Heart right ventricle (tissue), 16 donors: ENCODE measurements around the gene CPVL. TPM values are rescaled to one million over a fixed set of nuclear protein-coding genes. Genes with fewer than 3 reads are reported as not detected.

Source experiments
- ATAC-seq, 8 donors: fragments of 200-7000 bp; cut with Tn5 transposase; one replicate each; pipeline ENCODE4 v1.9.1; 2020; ENCODE audit warnings: mild to moderate bottlenecking in 8 of 8, moderate library complexity in 8 of 8, moderate number of reproducible peaks in 1 of 8
- DNase-seq, 2 donors: peaks; one replicate each; pipeline ENCODE4 v3.0.0-alpha.2; 2020
- H3K27ac ChIP-seq, 10 donors: fragments of 200-600 bp; sonication (generic) in 2 of 10; one replicate each; pipeline versions ENCODE4 v1.5.0 to v1.8.0; 2020 to 2022; ENCODE audit warnings: mild to moderate bottlenecking in 3 of 10
- H3K27me3 ChIP-seq, 7 donors: fragments of 200-600 bp; one replicate each; pipeline ENCODE4 v1.8.0; 2021 to 2022; ENCODE audit warnings: mild to moderate bottlenecking in 2 of 7
- H3K36me3 ChIP-seq, 9 donors: fragments of 200-600 bp; sonication (generic) in 1 of 9; one replicate each; pipeline versions ENCODE4 v1.5.0 to v1.8.0; 2020 to 2022; ENCODE audit warnings: mild to moderate bottlenecking in 2 of 9
- H3K4me1 ChIP-seq, 9 donors: fragments of 200-600 bp; sonication (generic) in 1 of 9; one replicate each; pipeline versions ENCODE4 v1.5.0 to v1.8.0; 2020 to 2022; ENCODE audit warnings: mild to moderate bottlenecking in 4 of 9
- H3K4me3 ChIP-seq, 10 donors: fragments of 200-600 bp; sonication (generic) in 2 of 10; one replicate each; pipeline versions ENCODE4 v1.5.0 to v1.8.0; 2020 to 2022; ENCODE audit warnings: mild to moderate bottlenecking in 7 of 10, moderate library complexity in 2 of 10
- H3K9me3 ChIP-seq, 11 donors: fragments of 200-600 bp in 10 of 11; sonication (generic) in 2 of 11; one replicate each; pipeline versions ENCODE4 v1.5.0 to v1.8.0; 2013 to 2022; ENCODE audit warnings: mild to moderate bottlenecking in 2 of 11, control low read depth in 1 of 11, moderate library complexity in 1 of 11
- CTCF ChIP-seq, 9 donors: fragments of 200-600 bp; sonication (generic) in 2 of 9; IDR thresholded peaks; one replicate each; pipeline versions ENCODE4 v1.5.0 to v1.8.0; 2021 to 2022; ENCODE audit warnings: antibody characterized with exemption in 9 of 9, mild to moderate bottlenecking in 5 of 9, moderate library complexity in 1 of 9
- WGBS, 2 donors: extraction: QIAGEN DNeasy Blood & Tissue Kit; methylation state at CpG; one replicate each; pipeline ENCODE4 v1.1.7; 2013; ENCODE audit warnings: inconsistent platforms in 1 of 2; 5-methylcytosine and 5-hydroxymethylcytosine counted together
- intact Hi-C, 10 donors: fragments of 100-400 bp; cut with DNase I; formaldehyde crosslinking; loops; one replicate each; pipeline versions ENCODE4 v1.11.1 to v1.14.2; 2022
- polyA plus RNA-seq, 2 donors: library from polyadenylated mRNA; stranded (reverse); fragments of 200-250 nt; gene quantifications; one replicate each; pipeline ENCODE4 v1.2.3, GENCODE V29; 2013
- total RNA-seq, 10 donors: library from RNA; stranded (reverse); fragmentation: NEBNext Ultra II Directional in 3 of 10; extraction: Animal tissue kit (Norgen Biotek cat#: 25700) in 3 of 10; gene quantifications; one replicate each; pipeline versions ENCODE4 v1.2.1 to v1.2.4, GENCODE V29; 2021 to 2023
- donor health status: Arrhythmogenic right ventricular cardiomyopathy.
- donor health status: ischemic (EF 13 %, LVEDD 7.1; RV severe dilation, severe dysfunction).
- donor health status: healthy with polysubstance abuse.
- donor health status: DM: no; HTN: yes; CAD: no.
- donor health status: DM: no; HTN: no; CAD: no.
- donor health status: ischemic (EF 25% LVEDD 6.9; RV normal size, moderate dysfunction).
- donor health status: ischemic (EF 25% LVEDD 5.7; RV mildly dilated, moderate dysfunction).
- donor health status: healthy.
- donor health status: DM: yes; HTN: yes; CAD: no.
- donor health status: Ischemic cardiomyopathy.
- donor health status: ischemic (EF 35%, LVEDD 5.7; RV mildly dilated, moderate dysfunction).
- donor health status: nonischemic (EF 11% LVEDD 7.7; RV severe dilation, severe dysfunction).
- donor health status: DM: yes; HTN: yes; CAD: no.
- donor health status: PGD.
- donor health status: ischemic (EF 29% LVEDD 5.4; RV normal size, mild dysfunction).
- donor health status: nonischemic (EF 23%, LVEDD 6.1; RV moderate dilation, normal function).

Gene CPVL
- total and polyA plus RNA-seq, 12 donors: 49.4 to 215 (median 93.0) TPM

GRCh38 chr7:28996836-28997235 lies 149.5 kb downstream of the CPVL start:
- Histone ChIP-seq H3K36me3 (no peaks in the 10 kb centered on the region), H3K4me3 (no peak overlapping the region), H3K4me1 (peaks cover 20 to 49% (median 28%) of the 10 kb centered on the region in 9 donors), H3K27ac (peak overlapping the region in 2 of 10 donors; percentile 6 to 67), H3K9me3 (no peaks in the 10 kb centered on the region), H3K27me3 (no peaks in the 10 kb centered on the region)
- intact Hi-C loops: loop anchor here in 2 of 10 donors (5.0 kb wide), 1 partner anchor 40 kb away; the partner anchor contains the start of gene TRIL (in 2 of the 2)
- DNase-seq (no peak), ATAC-seq (peak in 6 of 8 donors; percentile 24 to 75 (median 32))
- 40 to 46% methylated on average over 6 of the region's 6 CpGs for WGBS, 2 donors
- TF ChIP-seq CTCF (IDR thresholded peaks at IDR 0.05): no peak

- DNase-seq (no peak), ATAC-seq (no peak)
- Histone ChIP-seq H3K4me1 (peaks cover 9 to 49% (median 40%) of the 10 kb centered on the region in 9 donors), H3K27ac (peak overlapping the region in 1 of 10 donors; percentile 18), H3K36me3 (no peaks in the 10 kb centered on the region), H3K4me3 (no peak overlapping the region), H3K27me3 (no peaks in the 10 kb centered on the region), H3K9me3 (no peaks in the 10 kb centered on the region)
- no peak for TF ChIP-seq CTCF (IDR thresholded peaks at IDR 0.05)
- intact Hi-C loops: loop anchor here in 1 of 10 donors (5.0 kb wide), 1 partner anchor 36 kb away; the partner anchor contains the start of gene TRIL
- 94 to 95% methylated on average over 4 of the region's 4 CpGs for WGBS, 2 donors
These were observed 153.0 kb downstream of the CPVL start for GRCh38 chr7:28993371-28993770.

- DNase-seq (no peak), ATAC-seq (no peak)
- 85 to 92% methylated on average over 1 of the region's 1 CpG for WGBS, 2 donors
- Histone ChIP-seq H3K4me1 (peaks cover 3 to 45% (median 34%) of the 10 kb centered on the region in 9 donors), H3K4me3 (no peak overlapping the region), H3K36me3 (no peaks in the 10 kb centered on the region), H3K9me3 (no peaks in the 10 kb centered on the region), H3K27me3 (no peaks in the 10 kb centered on the region), H3K27ac (peak overlapping the region in 1 of 10 donors; percentile 18)
- intact Hi-C loops: loop anchor here in 1 of 10 donors (5.0 kb wide), 1 partner anchor 35 kb away; the partner anchor contains the start of gene TRIL
- TF ChIP-seq CTCF (IDR thresholded peaks at IDR 0.05): no peak
These were observed 153.5 kb downstream of the CPVL start for GRCh38 chr7:28992798-28993197.

GRCh38 chr7:28990200-28990960 lies 156.0 kb downstream of the CPVL start:
- intact Hi-C loops: loop anchor here in 1 of 10 donors (5.0 kb wide), 1 partner anchor 33 kb away; the partner anchor contains the start of gene TRIL
- no peaks in the 10 kb centered on the region for H3K36me3 ChIP-seq
- no peak overlapping the region for H3K4me3 ChIP-seq
- DNase-seq: peak; percentile 73 to 80
- peak; percentile 55 to 88 (median 81) for ATAC-seq
- peaks cover 0 to 49% (median 42%) of the 10 kb centered on the region in 9 donors for H3K4me1 ChIP-seq
- H3K27me3 ChIP-seq: no peaks in the 10 kb centered on the region
- H3K27ac ChIP-seq: peak overlapping the region in 5 of 10 donors; percentile 1 to 77 (median 29)
- 63 to 70% methylated on average over 11 of the region's 11 CpGs for WGBS, 2 donors
- no peak for TF ChIP-seq CTCF (IDR thresholded peaks at IDR 0.05)
- no peaks in the 10 kb centered on the region for H3K9me3 ChIP-seq
